HL-60 (cell line): ENCODE measurements around the gene BSDC1.

ENCODE experiments used
- DNase-seq, 2 experiments: peaks; one replicate each; pipeline ENCODE4 v3.0.0-alpha.2; 2010 to 2020; ENCODE audit warnings: low read depth in 1 of 2, low spot score in 1 of 2
- H3K27ac ChIP-seq: fragments of 250-450 bp; sonication (Bioruptor Pico); replicated peaks from 2 replicates; pipeline ENCODE4 v1.5.1; 2020; ENCODE audit warnings: mild to moderate bottlenecking, moderate library complexity
- H3K27me3 ChIP-seq: fragments of 250-450 bp; sonication (Bioruptor Pico); 2 replicates; pipeline ENCODE4 v1.5.1; 2021; ENCODE audit warnings: mild to moderate bottlenecking, moderate library complexity; ENCODE audit not compliant: insufficient read depth, poor library complexity, severe bottlenecking
- H3K4me3 ChIP-seq: replicated peaks from 2 replicates; pipeline ENCODE4 v1.5.1; 2011; ENCODE audit warnings: mild to moderate bottlenecking, control low read depth, low read length; ENCODE audit not compliant: insufficient read depth
- GABPA ChIP-seq: IDR thresholded peaks from 2 replicates; pipeline ENCODE4 v1.6.1; 2012; ENCODE audit warnings: low read depth
- POLR2AphosphoS5 ChIP-seq: IDR thresholded peaks from 2 replicates; pipeline ENCODE4 v1.6.1; 2012; ENCODE audit warnings: low read depth
- REST ChIP-seq: IDR thresholded peaks from 2 replicates; pipeline ENCODE4 v1.6.1; 2012; ENCODE audit warnings: low read depth; ENCODE audit not compliant: insufficient replicate concordance
- SPI1 ChIP-seq: IDR thresholded peaks from 2 replicates; pipeline ENCODE4 v1.6.1; 2012; ENCODE audit warnings: low read depth, mild to moderate bottlenecking, borderline replicate concordance
- TF ChIP-seq, protein P1 (sequence below): IDR thresholded peaks from one replicate; pipeline ENCODE4 v1.5.1; 2011; ENCODE audit warnings: low read length, control low read depth, inconsistent platforms; ENCODE audit not compliant: insufficient read depth

The BSDC1 gene

DNA sequence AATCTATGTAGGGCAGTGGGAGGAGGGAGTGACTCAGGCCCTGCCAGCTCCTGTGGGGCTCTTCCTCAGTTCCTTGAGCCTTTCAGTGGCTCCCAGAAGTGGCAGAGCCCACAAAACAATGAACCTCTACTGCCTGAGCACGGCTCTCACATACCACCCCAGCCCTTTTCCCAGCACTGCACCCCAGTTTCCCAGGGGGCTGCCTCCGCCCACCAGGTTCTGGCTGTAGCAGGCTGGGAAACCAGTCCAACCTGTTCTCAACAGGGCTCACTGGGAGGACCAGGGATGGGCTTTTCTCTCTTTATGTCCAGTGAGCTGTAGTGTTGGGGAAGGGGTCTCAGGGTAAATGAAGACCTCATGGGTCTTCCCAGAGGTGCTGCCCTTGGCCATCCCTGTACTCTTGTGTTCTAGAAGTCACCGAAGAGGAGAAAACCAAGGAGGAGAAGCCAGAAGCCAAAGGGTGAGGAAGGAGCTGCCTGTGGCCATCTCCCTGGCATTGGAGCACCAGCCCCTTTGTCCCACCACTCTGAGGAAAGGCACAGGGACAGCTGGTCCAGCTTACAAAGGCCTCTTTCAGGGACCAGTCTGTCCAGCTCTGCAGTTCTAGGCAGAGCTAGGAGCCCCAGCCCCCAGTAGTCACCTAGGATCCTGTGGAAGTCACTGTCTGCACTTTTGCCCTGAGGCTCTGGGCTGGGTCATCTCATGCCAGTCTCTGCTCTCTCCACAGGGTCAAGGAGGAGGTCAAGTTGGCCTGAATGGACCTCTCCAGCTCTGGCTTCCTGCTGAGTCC is 61.8 kb downstream of the BSDC1 start:
- DNase-seq, result no peak
- TF ChIP-seq SPI1 (no peak), GABPA (no peak), POLR2AphosphoS5 (no peak), REST (no peak)
- TF ChIP-seq, protein P1, sequence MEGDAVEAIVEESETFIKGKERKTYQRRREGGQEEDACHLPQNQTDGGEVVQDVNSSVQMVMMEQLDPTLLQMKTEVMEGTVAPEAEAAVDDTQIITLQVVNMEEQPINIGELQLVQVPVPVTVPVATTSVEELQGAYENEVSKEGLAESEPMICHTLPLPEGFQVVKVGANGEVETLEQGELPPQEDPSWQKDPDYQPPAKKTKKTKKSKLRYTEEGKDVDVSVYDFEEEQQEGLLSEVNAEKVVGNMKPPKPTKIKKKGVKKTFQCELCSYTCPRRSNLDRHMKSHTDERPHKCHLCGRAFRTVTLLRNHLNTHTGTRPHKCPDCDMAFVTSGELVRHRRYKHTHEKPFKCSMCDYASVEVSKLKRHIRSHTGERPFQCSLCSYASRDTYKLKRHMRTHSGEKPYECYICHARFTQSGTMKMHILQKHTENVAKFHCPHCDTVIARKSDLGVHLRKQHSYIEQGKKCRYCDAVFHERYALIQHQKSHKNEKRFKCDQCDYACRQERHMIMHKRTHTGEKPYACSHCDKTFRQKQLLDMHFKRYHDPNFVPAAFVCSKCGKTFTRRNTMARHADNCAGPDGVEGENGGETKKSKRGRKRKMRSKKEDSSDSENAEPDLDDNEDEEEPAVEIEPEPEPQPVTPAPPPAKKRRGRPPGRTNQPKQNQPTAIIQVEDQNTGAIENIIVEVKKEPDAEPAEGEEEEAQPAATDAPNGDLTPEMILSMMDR, result no peak
- H3K4me3 ChIP-seq, result no peak overlapping the region
- no peaks in the 10 kb centered on the region for H3K27me3 ChIP-seq
- no peak overlapping the region for H3K27ac ChIP-seq

DNA sequence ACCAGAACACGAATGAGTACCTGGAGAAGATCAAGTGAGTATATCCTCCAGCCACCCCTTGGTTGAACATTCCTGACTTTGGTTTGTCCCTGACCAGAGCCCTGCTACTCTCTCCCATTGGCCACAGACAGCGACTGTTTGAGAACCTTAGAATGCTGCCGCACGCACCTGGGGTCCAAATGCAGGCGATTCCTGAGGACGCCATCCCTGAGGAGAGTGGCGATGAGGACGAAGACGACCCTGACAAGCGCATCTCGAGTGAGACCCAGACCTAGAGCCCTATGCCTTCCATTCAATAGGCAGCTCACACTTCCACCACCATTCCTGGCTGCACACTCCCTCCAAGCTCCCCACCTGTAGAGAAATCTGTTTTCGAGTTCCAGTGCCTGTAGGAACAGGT is 62.7 kb downstream of the BSDC1 start:
- Histone ChIP-seq H3K27ac (no peak overlapping the region), H3K4me3 (no peak overlapping the region), H3K27me3 (no peaks in the 10 kb centered on the region)
- TF ChIP-seq, protein P1, result no peak
- TF ChIP-seq REST (no peak), GABPA (no peak), SPI1 (no peak), POLR2AphosphoS5 (no peak)
- DNase-seq, result no peak

- DNase-seq, result no peak
- Histone ChIP-seq H3K4me3 (no peak overlapping the region), H3K27ac (no peak overlapping the region), H3K27me3 (no peaks in the 10 kb centered on the region)
- no peak for TF ChIP-seq POLR2AphosphoS5
- no peak for TF ChIP-seq REST
- no peak for TF ChIP-seq SPI1
- TF ChIP-seq, protein P1, result no peak
- no peak for TF ChIP-seq GABPA
These were observed 63.6 kb downstream of the BSDC1 start for GRCh38 chr1:32330558-32331151.
